IMR-90 (cell line): ENCODE results near the gene TMEM126A. TPM values are rescaled to one million over a fixed set of nuclear protein-coding genes. Genes with fewer than 3 reads are reported as not detected.

ENCODE experiments used
- ATAC-seq: fragments of 200-7000 bp; cut with Tn5 transposase; 2 replicates; pipeline ENCODE4 v1.9.1; 2020; ENCODE audit warnings: low read depth, mild to moderate bottlenecking, moderate library complexity
- BruUV-seq: library from RNA; stranded (reverse); fragments of 400-500 nt; replicated peaks from 2 replicates; lab custom pipeline; 2021; lab: Mats Ljungman, UMichigan
- CTCF ChIA-PET: fragments of 300-600 bp; formaldehyde crosslinking; extraction: SDS; loops from one replicate; lab custom pipeline; 2021; ENCODE audit warnings: antibody characterized with exemption; lab: Yijun Ruan, JAX
- POLR2A ChIA-PET: fragments of 300-600 bp; sonication (Branson Sonifier 250); formaldehyde crosslinking; loops from one replicate; lab custom pipeline; 2022; ENCODE audit warnings: antibody characterized with exemption; ENCODE audit not compliant: unreplicated experiment; lab: Charles Lee
- DNase-seq: peaks from one replicate; pipeline ENCODE4 v3.0.0; 2013
- H2AFZ ChIP-seq: replicated peaks from 2 replicates; pipeline ENCODE3; 2013; ENCODE audit warnings: low read length, mild to moderate bottlenecking; ENCODE audit not compliant: poor library complexity
- H2AK5ac ChIP-seq: 2 replicates; pipeline ENCODE4 v1.6.1; 2013; ENCODE audit warnings: low read depth, low read length, inconsistent platforms
- H2AK9ac ChIP-seq: replicated peaks from 2 replicates; pipeline ENCODE3; 2013; ENCODE audit warnings: mild to moderate bottlenecking, low read depth, low read length, moderate library complexity; ENCODE audit not compliant: poor library complexity
- H2BK120ac ChIP-seq: 2 replicates; pipeline ENCODE4 v1.6.1; 2013; ENCODE audit warnings: low read depth, low read length, inconsistent platforms
- H2BK15ac ChIP-seq: 3 replicates; pipeline ENCODE4 v1.6.1; 2013; ENCODE audit warnings: low read depth, low read length, inconsistent platforms
- H2BK20ac ChIP-seq: 2 replicates; pipeline ENCODE4 v1.6.1; 2013; ENCODE audit warnings: low read depth, mild to moderate bottlenecking, inconsistent platforms, low read length, moderate library complexity
- H2BK5ac ChIP-seq: 2 replicates; pipeline ENCODE4 v1.6.1; 2013; ENCODE audit warnings: mild to moderate bottlenecking, low read depth, low read length, inconsistent platforms; ENCODE audit not compliant: poor library complexity, severe bottlenecking
- H3K14ac ChIP-seq: replicated peaks from 2 replicates; pipeline ENCODE4 v1.6.1; 2013; ENCODE audit warnings: low read depth, low read length, inconsistent platforms
- H3K18ac ChIP-seq: 2 replicates; pipeline ENCODE4 v1.6.1; 2013; ENCODE audit warnings: low read depth, low read length, control low read depth
- H3K23ac ChIP-seq: 2 replicates; pipeline ENCODE4 v1.6.1; 2013; ENCODE audit warnings: low read depth, low read length, inconsistent platforms
- H3K27ac ChIP-seq: 2 replicates; pipeline ENCODE4 v1.5.1; 2013; ENCODE audit warnings: mild to moderate bottlenecking, control low read depth, low read length; ENCODE audit not compliant: insufficient read depth
- H3K27me3 ChIP-seq: 2 replicates; pipeline ENCODE4 v1.6.1; 2013; ENCODE audit warnings: low read length; ENCODE audit not compliant: control insufficient read depth, insufficient read depth
- H3K36me3 ChIP-seq: 2 replicates; pipeline ENCODE4 v1.6.1; 2013; ENCODE audit warnings: low read length, mixed read lengths; ENCODE audit not compliant: control insufficient read depth, insufficient read depth
- H3K4ac ChIP-seq: 2 replicates; pipeline ENCODE4 v1.6.1; 2013; ENCODE audit warnings: low read depth, low read length, inconsistent platforms
- H3K4me1 ChIP-seq: 2 replicates; pipeline ENCODE4 v1.6.1; 2013; ENCODE audit warnings: low read length, mixed read lengths; ENCODE audit not compliant: control insufficient read depth, insufficient read depth
- H3K4me2 ChIP-seq: 2 replicates; pipeline ENCODE4 v1.6.1; 2013; ENCODE audit warnings: low read depth, mild to moderate bottlenecking, control low read depth, low read length, moderate library complexity
- H3K4me3 ChIP-seq: 2 replicates; pipeline ENCODE4 v1.5.1; 2013; ENCODE audit warnings: low read depth, mild to moderate bottlenecking, control low read depth, low read length, moderate library complexity; ENCODE audit not compliant: insufficient read depth
- H3K56ac ChIP-seq: 2 replicates; pipeline ENCODE4 v1.6.1; 2013; ENCODE audit warnings: low read length, inconsistent platforms; ENCODE audit not compliant: insufficient read depth; ENCODE audit errors: extremely low read depth
- H3K79me1 ChIP-seq, 2 experiments: 2 replicates each; pipeline ENCODE4 v1.6.1; 2013; ENCODE audit warnings: low read length in 2 of 2, inconsistent platforms in 1 of 2, low read depth in 1 of 2
- H3K9ac ChIP-seq: 2 replicates; pipeline ENCODE4 v1.6.1; 2013; ENCODE audit warnings: low read depth, low read length, control low read depth
- H3K9me1 ChIP-seq: 2 replicates; pipeline ENCODE4 v1.6.1; 2013; ENCODE audit warnings: low read length, inconsistent platforms; ENCODE audit not compliant: insufficient read depth
- H3K9me3 ChIP-seq: 2 replicates; pipeline ENCODE4 v1.6.1; 2013; ENCODE audit warnings: low read length; ENCODE audit not compliant: control insufficient read depth, insufficient read depth
- H4K20me1 ChIP-seq: 2 replicates; pipeline ENCODE4 v1.6.1; 2013; ENCODE audit warnings: low read length, inconsistent platforms; ENCODE audit not compliant: insufficient read depth
- H4K5ac ChIP-seq: 2 replicates; pipeline ENCODE4 v1.6.1; 2013; ENCODE audit warnings: mild to moderate bottlenecking, low read depth, low read length, control low read depth
- H4K8ac ChIP-seq, 2 experiments: 2 replicates each; pipeline ENCODE4 v1.6.1; 2013; ENCODE audit warnings: low read depth in 2 of 2, low read length in 2 of 2, control low read depth in 1 of 2, inconsistent platforms in 1 of 2
- H4K91ac ChIP-seq: 2 replicates; pipeline ENCODE4 v1.6.1; 2013; ENCODE audit warnings: low read depth, low read length, inconsistent platforms; ENCODE audit not compliant: insufficient read depth
- CEBPB ChIP-seq: IDR thresholded peaks from 2 replicates; pipeline ENCODE4 v1.6.1; 2012; ENCODE audit warnings: low read depth, low read length, improper control_type of control experiment
- RFX5 ChIP-seq: IDR thresholded peaks from 2 replicates; pipeline ENCODE4 v1.8.0; 2012; ENCODE audit warnings: low read depth, mild to moderate bottlenecking, low read length, moderate library complexity
- WGBS, 2 experiments: methylation state at CpG; one replicate each; pipeline versions ENCODE4 v1.1.5 to v1.1.7; 2013; ENCODE audit warnings: missing lambda C conversion rate in 2 of 2; ENCODE audit not compliant: insufficient read length in 1 of 2; ENCODE audit errors: extremely low coverage in 2 of 2; 5-methylcytosine and 5-hydroxymethylcytosine counted together
- dilution Hi-C: fragments of 300-500 bp; cut with HindIII; formaldehyde crosslinking; loops from one replicate; pipeline ENCODE4 v1.14.3; 2018; ENCODE audit warnings: low sequenced_read_pairs; ENCODE audit not compliant: unreplicated experiment
- in situ Hi-C: fragments of 300-500 bp; cut with MboI; formaldehyde crosslinking; loops from 3 replicates; pipeline ENCODE4 v1.14.3; 2019; ENCODE audit warnings: low sequenced_read_pairs, inconsistent platforms, mixed read lengths
- intact Hi-C: fragments of 100-400 bp; cut with micrococcal nuclease; formaldehyde crosslinking; loops from 2 replicates; pipeline ENCODE4 v1.10.0; 2022
- polyA plus RNA-seq, 3 experiments: library from polyadenylated mRNA; depleted of rRNA; stranded (reverse); fragments of >200 nt; gene quantifications; 2 replicates each; pipeline ENCODE4 v1.2.3, GENCODE V29; 2012; ENCODE audit warnings: low replicate concordance in 1 of 3
- total RNA-seq: library from RNA; depleted of rRNA; stranded (reverse); fragments of >200 nt; gene quantifications from 2 replicates; pipeline ENCODE4 v1.2.3, GENCODE V29; 2012
- TF ChIP-seq, protein P1 (sequence below): conservative IDR thresholded peaks from 2 replicates; pipeline ENCODE4 v1.5.1; 2012; ENCODE audit warnings: mild to moderate bottlenecking, low read depth, low read length, improper control_type of control experiment

The TMEM126A gene
- total and polyA plus RNA-seq, 2 of the 4 experiments (the other 2 are of a cell fraction) = 34.9 to 60.4 TPM

DNA sequence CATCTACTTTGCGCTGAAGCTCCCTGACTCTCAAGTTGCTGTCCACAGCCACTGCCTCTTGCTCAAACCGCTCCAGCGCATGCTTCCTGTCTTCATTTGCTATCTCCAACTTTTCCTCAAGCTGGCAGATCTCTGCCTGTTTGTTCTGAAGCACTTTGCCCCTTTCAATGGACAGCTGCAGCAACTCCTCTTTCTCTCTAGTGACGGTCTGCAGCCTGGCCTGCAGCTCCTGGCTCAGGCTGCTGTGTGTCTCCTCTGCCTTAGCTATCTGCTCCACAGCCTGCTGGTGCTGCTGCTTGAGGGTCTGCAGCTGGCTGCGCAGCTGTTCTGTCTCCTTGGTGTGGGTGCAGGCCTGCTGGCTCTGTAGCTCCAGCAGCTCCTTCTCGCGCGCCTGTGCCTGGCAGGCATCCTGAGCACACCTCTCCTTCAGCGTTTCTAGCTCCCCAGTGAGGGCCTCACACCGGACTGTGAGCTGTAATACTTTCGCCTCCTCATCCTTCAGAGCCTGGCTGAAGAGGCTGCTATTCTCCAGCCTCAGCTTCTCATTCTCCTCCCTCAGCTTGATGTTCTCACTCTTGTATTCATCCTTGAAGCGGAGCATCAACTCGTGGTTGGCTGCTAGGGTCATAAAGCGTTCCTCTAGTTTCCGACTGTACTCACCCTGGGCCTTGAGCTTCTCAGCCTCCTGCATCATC lies 37.5 kb downstream of the TMEM126A start:
- no TSS peak for BruUV-seq
- no peaks in the 10 kb centered on the region; the same call in 1 of the 2 replicates for H3K9me1 ChIP-seq
- peak overlapping the region; percentile 56 for H3K14ac ChIP-seq
- ChIA-PET POLR2A (interaction anchor here (0.6 kb wide), 1 partner anchor 384 kb away, joined by 4 read pairs; the partner anchor contains the start of gene PICALM), CTCF (interaction anchor here (0.9 to 1.8 kb wide), 3 partner anchors 10 to 112 kb away, joined by 3 to 7 read pairs (median 3); partner anchors contain the start of gene CREBZF)
- H4K20me1 ChIP-seq = no peaks in the 10 kb centered on the region
- no peaks in the 10 kb centered on the region for H3K36me3 ChIP-seq
- H2BK120ac ChIP-seq = 0 out of 2 replicates have a peak overlapping the region, but pooled peaks have one; percentile 18
- peak overlapping the region; percentile 4; the same call in 1 of the 3 replicates for H2BK15ac ChIP-seq
- H3K4me3 ChIP-seq = peak overlapping the region; percentile 52
- peak overlapping the region; percentile 16 for H3K18ac ChIP-seq
- peak overlapping the region; percentile 71 for H2AFZ ChIP-seq
- peak overlapping the region; percentile 71 for H3K9ac ChIP-seq
- no peaks in the 10 kb centered on the region for H3K9me3 ChIP-seq
- DNase-seq (peak; percentile 68), ATAC-seq (peak; percentile 15)
- peaks cover 6 to 14% of the 10 kb centered on the region in 2 experiments for H3K79me1 ChIP-seq
- dilution Hi-C loops = no loop called here
- peak overlapping the region; percentile 74 for H3K27ac ChIP-seq
- peak overlapping the region; percentile 47 for H2BK5ac ChIP-seq
- H2AK5ac ChIP-seq = peak overlapping the region; percentile 47
- H3K4me1 ChIP-seq = peaks cover 2% of the 10 kb centered on the region; the same call in 1 of the 2 replicates
- in situ Hi-C loops = loop anchor here (10.0 to 25.0 kb wide), 2 partner anchors 140 to 602 kb away; no protein-coding TSS in a partner anchor
- H4K91ac ChIP-seq = peak overlapping the region; percentile 59
- peak overlapping the region; percentile 84 for H3K4me2 ChIP-seq
- H2AK9ac ChIP-seq = peak overlapping the region; percentile 19
- TF ChIP-seq, protein P1, sequence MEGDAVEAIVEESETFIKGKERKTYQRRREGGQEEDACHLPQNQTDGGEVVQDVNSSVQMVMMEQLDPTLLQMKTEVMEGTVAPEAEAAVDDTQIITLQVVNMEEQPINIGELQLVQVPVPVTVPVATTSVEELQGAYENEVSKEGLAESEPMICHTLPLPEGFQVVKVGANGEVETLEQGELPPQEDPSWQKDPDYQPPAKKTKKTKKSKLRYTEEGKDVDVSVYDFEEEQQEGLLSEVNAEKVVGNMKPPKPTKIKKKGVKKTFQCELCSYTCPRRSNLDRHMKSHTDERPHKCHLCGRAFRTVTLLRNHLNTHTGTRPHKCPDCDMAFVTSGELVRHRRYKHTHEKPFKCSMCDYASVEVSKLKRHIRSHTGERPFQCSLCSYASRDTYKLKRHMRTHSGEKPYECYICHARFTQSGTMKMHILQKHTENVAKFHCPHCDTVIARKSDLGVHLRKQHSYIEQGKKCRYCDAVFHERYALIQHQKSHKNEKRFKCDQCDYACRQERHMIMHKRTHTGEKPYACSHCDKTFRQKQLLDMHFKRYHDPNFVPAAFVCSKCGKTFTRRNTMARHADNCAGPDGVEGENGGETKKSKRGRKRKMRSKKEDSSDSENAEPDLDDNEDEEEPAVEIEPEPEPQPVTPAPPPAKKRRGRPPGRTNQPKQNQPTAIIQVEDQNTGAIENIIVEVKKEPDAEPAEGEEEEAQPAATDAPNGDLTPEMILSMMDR = no peak
- TF ChIP-seq CEBPB (peak; percentile 48), RFX5 (no peak)
- intact Hi-C loops = loop anchor here (1.0 kb wide), 2 partner anchors 20 to 90 kb away; partner anchors contain the start of gene CREBZF
- peak overlapping the region; percentile 11; the same call in 1 of the 2 replicates for H4K5ac ChIP-seq
- H4K8ac ChIP-seq = peak overlapping the region; percentile 60 to 61; a peak in 3 of 4 replicates
- 2% methylated on average over 11 of the region's 15 CpGs; no CpG with 5 or more reads in 1 of the 2 experiments for WGBS, 2 experiments
- no peak overlapping the region for H2BK20ac ChIP-seq
- peak overlapping the region; percentile 58; the same call in 1 of the 2 replicates for H3K56ac ChIP-seq
- H3K4ac ChIP-seq = peak overlapping the region; percentile 55
- no peaks in the 10 kb centered on the region for H3K27me3 ChIP-seq
- peak overlapping the region; percentile 78 for H3K23ac ChIP-seq
